Endodermal cell (in vitro differentiated cells): ENCODE measurements around the gene FIZ1. TPM values are rescaled to one million over a fixed set of nuclear protein-coding genes. Genes with fewer than 3 reads are reported as not detected.

ENCODE experiments used
- DNase-seq: peaks from one replicate; pipeline ENCODE4 v3.0.0-alpha.2; 2017
- H3K27ac ChIP-seq: 2 replicates; pipeline ENCODE4 v1.5.1; 2013; ENCODE audit warnings: mild to moderate bottlenecking, low read depth, low read length, moderate library complexity
- H3K27me3 ChIP-seq: 2 replicates; pipeline ENCODE4 v1.6.1; 2013; ENCODE audit warnings: mild to moderate bottlenecking, low read length, moderate library complexity; ENCODE audit not compliant: insufficient read depth, control insufficient read depth, poor library complexity, severe bottlenecking
- H3K36me3 ChIP-seq: 2 replicates; pipeline ENCODE4 v1.7.0; 2013; ENCODE audit warnings: mild to moderate bottlenecking, low read length, moderate library complexity; ENCODE audit not compliant: control insufficient read depth, insufficient read depth
- H3K4me1 ChIP-seq: one replicate; pipeline ENCODE4 v1.7.0; 2013; ENCODE audit warnings: low read length; ENCODE audit not compliant: control insufficient read depth, insufficient read depth
- H3K4me3 ChIP-seq: 2 replicates; pipeline ENCODE4 v1.5.1; 2013; ENCODE audit warnings: mild to moderate bottlenecking, low read length, moderate library complexity
- H3K9ac ChIP-seq: 2 replicates; pipeline ENCODE4 v1.6.1; 2013; ENCODE audit warnings: mild to moderate bottlenecking, low read length, moderate library complexity; ENCODE audit not compliant: poor library complexity, severe bottlenecking; ENCODE audit errors: extremely low read depth
- H3K9me3 ChIP-seq: 2 replicates; pipeline ENCODE4 v1.6.1; 2013; ENCODE audit warnings: mild to moderate bottlenecking, low read length, moderate library complexity; ENCODE audit not compliant: control insufficient read depth
- H3K27ac Mint-ChIP-seq: 2 replicates; pipeline ENCODE4 v1.8.0; 2020; ENCODE audit warnings: mixed read lengths
- H3K27me3 Mint-ChIP-seq: 2 replicates; pipeline ENCODE4 v1.8.0; 2021; ENCODE audit warnings: mild to moderate bottlenecking, mixed read lengths; ENCODE audit not compliant: insufficient read depth
- H3K36me3 Mint-ChIP-seq: 2 replicates; pipeline ENCODE4 v1.8.0; 2020; ENCODE audit warnings: low read depth, mixed read lengths
- H3K4me1 Mint-ChIP-seq: 2 replicates; pipeline ENCODE4 v1.8.0; 2020; ENCODE audit warnings: mixed read lengths
- H3K4me3 Mint-ChIP-seq: 2 replicates; pipeline ENCODE4 v1.8.0; 2020; ENCODE audit warnings: mild to moderate bottlenecking, moderate library complexity, mixed read lengths
- H3K9me3 Mint-ChIP-seq: 2 replicates; pipeline ENCODE4 v1.8.0; 2020; ENCODE audit warnings: mild to moderate bottlenecking, mixed read lengths
- WGBS, 2 experiments: methylation state at CpG; one replicate each; pipeline versions ENCODE4 v1.1.5 to v1.1.7; 2013; ENCODE audit warnings: missing lambda C conversion rate in 2 of 2, mixed read lengths in 1 of 2; ENCODE audit not compliant: insufficient coverage in 1 of 2, insufficient read length in 1 of 2; 5-methylcytosine and 5-hydroxymethylcytosine counted together
- total RNA-seq, 2 donors: library from RNA; stranded (reverse); fragmentation: NEBNext Ultra II Directional in 1 of 2; extraction: Animal tissue kit (Norgen Biotek cat#: 25700) in 1 of 2; gene quantifications; 2 replicates in 1 of 2; 3 replicates in 1 of 2; pipeline ENCODE4 v1.2.1, GENCODE V29; 2021
- TF ChIP-seq, protein P1 (sequence below): fragments of 200-600 bp; sonication (generic); conservative IDR thresholded peaks from 2 replicates; pipeline ENCODE4 v1.5.0; 2021; ENCODE audit warnings: antibody characterized with exemption, mild to moderate bottlenecking

The FIZ1 gene
- total RNA-seq, 2 donors from 2014 or later: 19.7 to 21.1 TPM

DNA sequence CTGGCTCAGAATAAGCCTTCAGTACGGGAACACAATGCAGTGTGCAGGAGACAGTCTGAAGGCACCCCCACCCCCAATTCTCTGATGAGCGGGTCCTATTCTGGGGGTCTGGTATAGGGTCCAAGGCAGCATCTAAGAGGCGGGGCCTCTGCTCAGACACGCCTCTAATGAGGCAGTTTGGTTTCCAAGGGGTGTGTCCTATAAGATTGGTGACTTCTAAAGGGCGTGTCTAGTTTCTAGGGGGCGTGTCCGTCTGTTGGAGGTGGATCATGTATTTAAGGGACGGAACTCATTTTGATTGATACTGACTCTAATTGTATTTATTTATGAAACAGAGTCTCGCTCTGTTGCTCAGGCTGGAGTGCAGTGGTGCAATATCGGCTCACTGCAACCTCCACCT is 8.7 kb downstream of the FIZ1 start:
- Histone ChIP-seq H3K27ac (no peak overlapping the region), H3K36me3 (peaks cover 19% of the 10 kb centered on the region), H3K4me1 (no peaks in the 10 kb centered on the region), H3K9ac (no peak overlapping the region), H3K27me3 (no peaks in the 10 kb centered on the region), H3K9me3 (no peaks in the 10 kb centered on the region), H3K4me3 (no peak overlapping the region)
- TF ChIP-seq, protein P1, sequence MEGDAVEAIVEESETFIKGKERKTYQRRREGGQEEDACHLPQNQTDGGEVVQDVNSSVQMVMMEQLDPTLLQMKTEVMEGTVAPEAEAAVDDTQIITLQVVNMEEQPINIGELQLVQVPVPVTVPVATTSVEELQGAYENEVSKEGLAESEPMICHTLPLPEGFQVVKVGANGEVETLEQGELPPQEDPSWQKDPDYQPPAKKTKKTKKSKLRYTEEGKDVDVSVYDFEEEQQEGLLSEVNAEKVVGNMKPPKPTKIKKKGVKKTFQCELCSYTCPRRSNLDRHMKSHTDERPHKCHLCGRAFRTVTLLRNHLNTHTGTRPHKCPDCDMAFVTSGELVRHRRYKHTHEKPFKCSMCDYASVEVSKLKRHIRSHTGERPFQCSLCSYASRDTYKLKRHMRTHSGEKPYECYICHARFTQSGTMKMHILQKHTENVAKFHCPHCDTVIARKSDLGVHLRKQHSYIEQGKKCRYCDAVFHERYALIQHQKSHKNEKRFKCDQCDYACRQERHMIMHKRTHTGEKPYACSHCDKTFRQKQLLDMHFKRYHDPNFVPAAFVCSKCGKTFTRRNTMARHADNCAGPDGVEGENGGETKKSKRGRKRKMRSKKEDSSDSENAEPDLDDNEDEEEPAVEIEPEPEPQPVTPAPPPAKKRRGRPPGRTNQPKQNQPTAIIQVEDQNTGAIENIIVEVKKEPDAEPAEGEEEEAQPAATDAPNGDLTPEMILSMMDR: no peak
- peaks cover 9% of the 10 kb centered on the region for H3K4me1 Mint-ChIP-seq
- no peaks in the 10 kb centered on the region for H3K9me3 Mint-ChIP-seq
- WGBS, 2 experiments: 90 to 93% methylated on average over 6 to 10 of the region's 10 CpGs
- H3K27me3 Mint-ChIP-seq: peaks cover 21% of the 10 kb centered on the region
- H3K36me3 Mint-ChIP-seq: peaks cover 23% of the 10 kb centered on the region
- H3K27ac Mint-ChIP-seq: no peak overlapping the region
- no peak overlapping the region for H3K4me3 Mint-ChIP-seq
- DNase-seq: peak; percentile 68

- WGBS, 2 experiments: 73 to 75% methylated on average over 7 of the region's 7 CpGs
- Histone ChIP-seq H3K9me3 (no peaks in the 10 kb centered on the region), H3K36me3 (peaks cover 14% of the 10 kb centered on the region), H3K27ac (no peak overlapping the region), H3K27me3 (no peaks in the 10 kb centered on the region), H3K9ac (no peak overlapping the region), H3K4me1 (no peaks in the 10 kb centered on the region), H3K4me3 (no peak overlapping the region)
- peaks cover 14% of the 10 kb centered on the region for H3K4me1 Mint-ChIP-seq
- TF ChIP-seq, protein P1: no peak
- no peak overlapping the region for H3K27ac Mint-ChIP-seq
- no peaks in the 10 kb centered on the region for H3K9me3 Mint-ChIP-seq
- H3K4me3 Mint-ChIP-seq: no peak overlapping the region
- H3K27me3 Mint-ChIP-seq: peaks cover 21% of the 10 kb centered on the region
- peaks cover 18% of the 10 kb centered on the region for H3K36me3 Mint-ChIP-seq
- DNase-seq: no peak
Measured at GRCh38 chr19:55590109-55590508, 9.2 kb downstream of the FIZ1 start.

DNA sequence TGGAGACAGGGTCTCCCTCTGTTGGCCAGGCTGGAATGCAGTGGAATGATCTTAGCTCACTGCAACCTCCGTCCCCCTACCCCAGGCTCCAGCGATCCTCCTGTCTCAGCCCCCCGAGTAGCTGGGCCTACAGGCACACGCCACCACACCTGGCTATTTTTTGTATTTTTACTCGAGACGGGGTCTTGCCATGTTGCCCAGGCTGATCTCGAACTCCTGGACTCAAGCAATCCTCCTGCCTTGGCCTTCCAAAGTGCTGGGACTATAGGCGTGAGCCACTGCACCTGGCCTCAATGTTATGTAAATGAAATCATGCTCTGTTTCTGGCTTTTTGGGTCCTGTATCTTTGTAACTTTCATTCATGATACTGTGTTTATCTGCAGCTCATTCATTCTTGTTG is 10.6 kb downstream of the FIZ1 start:
- WGBS, 2 experiments: 93 to 94% methylated on average over 8 of the region's 8 CpGs
- Mint-ChIP-seq H3K27ac (no peak overlapping the region), H3K4me3 (no peak overlapping the region), H3K27me3 (peaks cover 22% of the 10 kb centered on the region), H3K9me3 (no peaks in the 10 kb centered on the region), H3K4me1 (peaks cover 14% of the 10 kb centered on the region), H3K36me3 (peaks cover 8% of the 10 kb centered on the region)
- TF ChIP-seq, protein P1: no peak
- no peak overlapping the region for H3K27ac ChIP-seq
- H3K27me3 ChIP-seq: no peaks in the 10 kb centered on the region
- peaks cover 8% of the 10 kb centered on the region for H3K36me3 ChIP-seq
- H3K4me1 ChIP-seq: no peaks in the 10 kb centered on the region
- DNase-seq: no peak
- H3K9ac ChIP-seq: no peak overlapping the region
- no peaks in the 10 kb centered on the region for H3K9me3 ChIP-seq
- H3K4me3 ChIP-seq: no peak overlapping the region
